Measurements from ENCODE around the gene THOC6.

Gene THOC6

DNA sequence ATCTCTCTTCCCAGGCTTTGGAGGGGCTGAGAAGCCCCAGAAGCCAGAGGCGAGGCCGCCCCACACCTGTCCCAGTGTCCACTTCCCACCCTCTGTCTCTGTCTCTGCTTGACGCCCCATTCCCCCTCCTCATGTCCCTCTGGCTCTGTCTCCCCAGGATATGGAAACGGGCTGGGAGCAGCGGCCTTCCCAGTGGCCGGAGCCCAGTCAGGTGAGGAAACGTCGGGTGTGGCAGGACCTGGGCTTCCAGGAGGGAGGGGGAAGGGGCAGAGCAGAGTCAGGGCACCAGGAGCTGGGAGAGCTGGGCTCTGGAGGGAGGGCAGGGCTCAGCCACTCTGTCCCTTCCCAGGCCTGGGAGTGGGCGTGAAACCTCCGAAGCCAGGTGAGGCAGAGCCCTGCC, 32.9 kb upstream of the THOC6 start:
- 76 to 77% methylated on average over 10 of the region's 10 CpGs for WGBS, 2 experiments
- Histone ChIP-seq H3K9me3 (ENCODE audit: control insufficient read depth, low read length) (no peaks in the 10 kb centered on the region), H3K4me3 (ENCODE audit: insufficient read depth, low read depth, low read length) (no peak overlapping the region), H3K27ac (ENCODE audit: insufficient read depth, low read depth, low read length, poor library complexity, severe bottlenecking) (no peak overlapping the region), H3K36me3 (ENCODE audit: control insufficient read depth, insufficient read depth, low read length) (no peaks in the 10 kb centered on the region), H3K4me1 (ENCODE audit: control insufficient read depth, insufficient read depth, low read length) (peaks cover 19% of the 10 kb centered on the region), H3K27me3 (ENCODE audit: control insufficient read depth, insufficient read depth, low read length, poor library complexity, severe bottlenecking) (no peaks in the 10 kb centered on the region)

- no peaks in the 10 kb centered on the region for H3K27me3 ChIP-seq (ENCODE audit: control insufficient read depth, insufficient read depth, low read length, poor library complexity, severe bottlenecking)
- no peaks in the 10 kb centered on the region for H3K36me3 ChIP-seq (ENCODE audit: control insufficient read depth, insufficient read depth, low read length)
- H3K9me3 ChIP-seq (ENCODE audit: control insufficient read depth, low read length), result no peaks in the 10 kb centered on the region
- peaks cover 19% of the 10 kb centered on the region for H3K4me1 ChIP-seq (ENCODE audit: control insufficient read depth, insufficient read depth, low read length)
- no peak overlapping the region for H3K27ac ChIP-seq (ENCODE audit: insufficient read depth, low read depth, low read length, poor library complexity, severe bottlenecking)
- WGBS, 2 experiments, result 89 to 90% methylated on average over 12 of the region's 12 CpGs
- no peak overlapping the region for H3K4me3 ChIP-seq (ENCODE audit: insufficient read depth, low read depth, low read length)
These were observed 32.1 kb upstream of the THOC6 start for GRCh38 chr16:2991566-2992261.

- Histone ChIP-seq H3K27ac (ENCODE audit: insufficient read depth, low read depth, low read length, poor library complexity, severe bottlenecking) (no peak overlapping the region), H3K4me3 (ENCODE audit: insufficient read depth, low read depth, low read length) (no peak overlapping the region), H3K27me3 (ENCODE audit: control insufficient read depth, insufficient read depth, low read length, poor library complexity, severe bottlenecking) (no peaks in the 10 kb centered on the region), H3K4me1 (ENCODE audit: control insufficient read depth, insufficient read depth, low read length) (peaks cover 16% of the 10 kb centered on the region), H3K9me3 (ENCODE audit: control insufficient read depth, low read length) (no peaks in the 10 kb centered on the region), H3K36me3 (ENCODE audit: control insufficient read depth, insufficient read depth, low read length) (no peaks in the 10 kb centered on the region)
- WGBS, 2 experiments, result 93 to 94% methylated on average over 14 of the region's 14 CpGs
These were observed 31.3 kb upstream of the THOC6 start for GRCh38 chr16:2992383-2993081.

DNA sequence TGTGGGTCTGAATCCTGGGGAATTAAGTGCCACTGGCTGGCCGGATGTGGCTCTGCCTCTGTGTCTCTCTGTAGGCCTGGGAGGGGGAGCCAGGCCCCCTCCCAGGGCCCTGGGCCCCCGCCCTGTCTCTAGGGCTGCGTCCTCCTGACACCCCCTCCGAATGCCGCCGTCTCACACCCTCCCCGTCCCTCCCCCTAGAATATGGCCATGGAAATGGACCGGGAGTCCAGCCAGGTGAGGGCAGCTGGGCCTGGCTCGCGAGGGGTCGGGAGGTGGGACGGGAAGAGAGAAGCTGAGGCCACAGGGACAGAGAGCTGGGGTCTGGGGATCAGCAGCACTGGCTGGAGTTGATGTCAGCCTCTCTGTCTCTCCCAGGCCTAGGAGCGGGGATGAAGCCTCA, 27.5 kb upstream of the THOC6 start:
- no peak overlapping the region for H3K4me3 ChIP-seq (ENCODE audit: insufficient read depth, low read depth, low read length)
- no peaks in the 10 kb centered on the region for H3K4me1 ChIP-seq (ENCODE audit: control insufficient read depth, insufficient read depth, low read length)
- no peaks in the 10 kb centered on the region for H3K27me3 ChIP-seq (ENCODE audit: control insufficient read depth, insufficient read depth, low read length, poor library complexity, severe bottlenecking)
- 83 to 91% methylated on average over 13 of the region's 13 CpGs for WGBS, 2 experiments
- H3K36me3 ChIP-seq (ENCODE audit: control insufficient read depth, insufficient read depth, low read length), result no peaks in the 10 kb centered on the region
- no peak overlapping the region for H3K27ac ChIP-seq (ENCODE audit: insufficient read depth, low read depth, low read length, poor library complexity, severe bottlenecking)
- no peaks in the 10 kb centered on the region for H3K9me3 ChIP-seq (ENCODE audit: control insufficient read depth, low read length)

DNA sequence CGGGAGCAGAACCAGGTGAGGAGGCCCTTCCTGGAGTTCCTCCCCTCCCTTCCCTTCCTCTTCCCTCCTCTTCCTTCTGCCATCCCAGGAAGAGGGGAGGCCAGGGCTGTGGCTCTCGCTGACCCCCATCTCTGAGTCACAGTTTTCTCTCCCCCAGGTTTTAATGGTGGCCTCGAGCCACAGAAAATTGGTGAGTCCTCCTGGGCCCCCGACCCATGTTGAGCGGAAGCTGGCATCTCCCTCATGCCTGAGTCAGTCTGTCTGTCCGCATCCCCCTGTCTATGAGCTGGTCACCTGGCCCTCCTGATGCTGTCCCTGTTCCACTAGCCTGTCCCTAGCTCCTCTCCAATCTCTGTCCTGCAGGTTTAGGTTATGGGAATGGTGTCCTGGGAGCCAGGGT, 23.9 kb upstream of the THOC6 start:
- H3K27ac ChIP-seq (ENCODE audit: insufficient read depth, low read depth, low read length, poor library complexity, severe bottlenecking), result no peak overlapping the region
- no peaks in the 10 kb centered on the region for H3K9me3 ChIP-seq (ENCODE audit: control insufficient read depth, low read length)
- peaks cover 4% of the 10 kb centered on the region for H3K27me3 ChIP-seq (ENCODE audit: control insufficient read depth, insufficient read depth, low read length, poor library complexity, severe bottlenecking)
- H3K36me3 ChIP-seq (ENCODE audit: control insufficient read depth, insufficient read depth, low read length), result no peaks in the 10 kb centered on the region
- H3K4me1 ChIP-seq (ENCODE audit: control insufficient read depth, insufficient read depth, low read length), result peaks cover 3% of the 10 kb centered on the region
- no peak overlapping the region for H3K4me3 ChIP-seq (ENCODE audit: insufficient read depth, low read depth, low read length)
- WGBS, 2 experiments, result 93% methylated on average over 6 of the region's 6 CpGs

GRCh38 chr16:3000540-3000939, 23.3 kb upstream of the THOC6 start:
- H3K4me3 ChIP-seq (ENCODE audit: insufficient read depth, low read depth, low read length), result no peak overlapping the region
- H3K36me3 ChIP-seq (ENCODE audit: control insufficient read depth, insufficient read depth, low read length), result no peaks in the 10 kb centered on the region
- peaks cover 4% of the 10 kb centered on the region for H3K4me1 ChIP-seq (ENCODE audit: control insufficient read depth, insufficient read depth, low read length)
- H3K27ac ChIP-seq (ENCODE audit: insufficient read depth, low read depth, low read length, poor library complexity, severe bottlenecking), result no peak overlapping the region
- peaks cover 10% of the 10 kb centered on the region for H3K27me3 ChIP-seq (ENCODE audit: control insufficient read depth, insufficient read depth, low read length, poor library complexity, severe bottlenecking)
- WGBS, 2 experiments, result 86 to 94% methylated on average over 4 of the region's 4 CpGs
- no peaks in the 10 kb centered on the region for H3K9me3 ChIP-seq (ENCODE audit: control insufficient read depth, low read length)

DNA sequence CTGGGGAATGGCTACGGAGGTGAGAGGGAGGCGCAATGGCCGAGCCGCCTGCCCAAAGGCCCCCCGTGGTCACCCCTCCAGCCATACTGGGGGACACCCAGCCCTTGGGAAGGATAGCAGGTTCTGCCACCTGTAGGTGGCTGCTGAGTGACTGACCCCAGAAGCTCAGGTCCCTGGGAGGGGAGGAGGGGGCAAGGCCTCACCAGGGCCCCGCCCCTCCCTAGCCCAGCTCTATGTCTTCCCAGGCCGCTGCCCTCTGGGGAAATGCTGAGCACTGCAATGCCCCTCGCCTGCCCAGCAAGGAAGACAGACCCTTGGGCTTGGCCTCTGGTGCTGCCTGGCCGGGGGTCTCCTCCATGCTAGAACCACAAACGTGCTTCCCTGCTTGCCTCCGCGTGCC, 22.5 kb upstream of the THOC6 start:
- Histone ChIP-seq H3K9me3 (ENCODE audit: control insufficient read depth, low read length) (no peaks in the 10 kb centered on the region), H3K27ac (ENCODE audit: insufficient read depth, low read depth, low read length, poor library complexity, severe bottlenecking) (no peak overlapping the region), H3K27me3 (ENCODE audit: control insufficient read depth, insufficient read depth, low read length, poor library complexity, severe bottlenecking) (peaks cover 17% of the 10 kb centered on the region), H3K4me3 (ENCODE audit: insufficient read depth, low read depth, low read length) (no peak overlapping the region), H3K4me1 (ENCODE audit: control insufficient read depth, insufficient read depth, low read length) (peaks cover 4% of the 10 kb centered on the region), H3K36me3 (ENCODE audit: control insufficient read depth, insufficient read depth, low read length) (no peaks in the 10 kb centered on the region)
- WGBS, 2 experiments, result 75 to 76% methylated on average over 12 of the region's 12 CpGs

- H3K4me1 ChIP-seq (ENCODE audit: control insufficient read depth, insufficient read depth, low read length), result peaks cover 18% of the 10 kb centered on the region
- H3K9me3 ChIP-seq (ENCODE audit: control insufficient read depth, low read length), result no peaks in the 10 kb centered on the region
- H3K4me3 ChIP-seq (ENCODE audit: insufficient read depth, low read depth, low read length), result no peak overlapping the region
- no peak overlapping the region for H3K27ac ChIP-seq (ENCODE audit: insufficient read depth, low read depth, low read length, poor library complexity, severe bottlenecking)
- WGBS, 2 experiments, result 10 to 11% methylated on average over 58 of the region's 58 CpGs
- H3K27me3 ChIP-seq (ENCODE audit: control insufficient read depth, insufficient read depth, low read length, poor library complexity, severe bottlenecking), result peaks cover 41% of the 10 kb centered on the region
- H3K36me3 ChIP-seq (ENCODE audit: control insufficient read depth, insufficient read depth, low read length), result no peaks in the 10 kb centered on the region
These were observed 20.1 kb upstream of the THOC6 start for GRCh38 chr16:3003582-3004270.

DNA sequence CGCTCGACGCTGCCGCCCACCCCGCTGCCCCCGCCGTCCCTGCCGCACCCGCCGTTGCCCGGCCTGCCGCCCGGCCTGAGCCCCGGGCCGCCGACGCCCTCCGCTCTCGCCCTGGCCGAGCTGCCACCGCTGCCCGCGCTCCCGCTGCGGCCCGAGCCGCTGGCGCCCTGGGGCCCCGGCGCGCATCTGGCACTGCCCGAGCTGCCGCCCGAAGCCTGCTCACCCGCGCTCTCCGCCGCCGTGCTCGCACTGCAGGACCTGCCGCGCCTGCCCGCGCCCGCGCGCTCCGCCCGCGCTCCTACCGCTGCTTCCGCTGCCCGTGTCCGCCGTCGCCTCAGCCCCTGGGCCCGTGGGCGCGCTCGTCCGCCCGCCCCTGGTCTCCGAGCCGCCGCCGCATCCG, 19.5 kb upstream of the THOC6 start:
- H3K4me1 ChIP-seq (ENCODE audit: control insufficient read depth, insufficient read depth, low read length), result peaks cover 19% of the 10 kb centered on the region
- 0% methylated on average over 67 of the region's 67 CpGs for WGBS, 2 experiments
- H3K27ac ChIP-seq (ENCODE audit: insufficient read depth, low read depth, low read length, poor library complexity, severe bottlenecking), result no peak overlapping the region
- H3K9me3 ChIP-seq (ENCODE audit: control insufficient read depth, low read length), result no peaks in the 10 kb centered on the region
- no peak overlapping the region for H3K4me3 ChIP-seq (ENCODE audit: insufficient read depth, low read depth, low read length)
- H3K36me3 ChIP-seq (ENCODE audit: control insufficient read depth, insufficient read depth, low read length), result no peaks in the 10 kb centered on the region
- peaks cover 44% of the 10 kb centered on the region for H3K27me3 ChIP-seq (ENCODE audit: control insufficient read depth, insufficient read depth, low read length, poor library complexity, severe bottlenecking)

GRCh38 chr16:3004781-3005284, 19.0 kb upstream of the THOC6 start:
- WGBS, 2 experiments, result 3% methylated on average over 25 of the region's 25 CpGs
- no peaks in the 10 kb centered on the region for H3K9me3 ChIP-seq (ENCODE audit: control insufficient read depth, low read length)
- H3K27ac ChIP-seq (ENCODE audit: insufficient read depth, low read depth, low read length, poor library complexity, severe bottlenecking), result no peak overlapping the region
- no peaks in the 10 kb centered on the region for H3K36me3 ChIP-seq (ENCODE audit: control insufficient read depth, insufficient read depth, low read length)
- peaks cover 23% of the 10 kb centered on the region for H3K4me1 ChIP-seq (ENCODE audit: control insufficient read depth, insufficient read depth, low read length)
- peak overlapping the region; percentile 10 for H3K4me3 ChIP-seq (ENCODE audit: insufficient read depth, low read depth, low read length)
- peaks cover 44% of the 10 kb centered on the region for H3K27me3 ChIP-seq (ENCODE audit: control insufficient read depth, insufficient read depth, low read length, poor library complexity, severe bottlenecking)
